ENCODE results near the gene TREM2. TPM values are rescaled to one million over a fixed set of nuclear protein-coding genes. Genes with fewer than 3 reads are reported as not detected.
"Not testable (repeated sequence)": the region's sequence is repeated elsewhere in the genome, so short reads cannot be mapped to it uniquely, and the experiment has no call there.

Gene TREM2
- total and polyA plus RNA-seq, 5 donors from 2014 or later, result not detected

GRCh38 chr6:41190791-41191190, 27.9 kb upstream of the TREM2 start:
- Mint-ChIP-seq H3K27ac (no peak overlapping the region), H3K27me3 (peaks cover 8% of the 10 kb centered on the region), H3K9me3 (peaks cover 0 to 8% (median 0%) of the 10 kb centered on the region in 7 donors), H3K4me3 (no peak overlapping the region), H3K36me3 (peaks cover 10% of the 10 kb centered on the region), H3K4me1 (peaks cover 0 to 46% (median 25%) of the 10 kb centered on the region in 4 donors)
- no peaks in the 10 kb centered on the region for H3K36me3 ChIP-seq (ENCODE audit: control insufficient read depth, insufficient read depth, low read length)
- no peak overlapping the region for H3K27ac ChIP-seq (ENCODE audit: insufficient read depth, low read length, poor library complexity, severe bottlenecking)
- DNase-seq (no peak), ATAC-seq (ENCODE audit: low read depth in 2 of 2) (no peak)
- H3K27me3 ChIP-seq (ENCODE audit: control insufficient read depth, insufficient read depth, low read length), result no peaks in the 10 kb centered on the region
- H3K4me1 ChIP-seq (ENCODE audit: control insufficient read depth, insufficient read depth, low read length, poor library complexity, severe bottlenecking), result no peaks in the 10 kb centered on the region
- peaks cover 2 to 12% of the 10 kb centered on the region in 2 experiments for H3K9me3 ChIP-seq (ENCODE audit: control insufficient read depth in 2 of 2, low read length in 2 of 2)
- no peak overlapping the region for H3K4me3 ChIP-seq (ENCODE audit: low read depth, low read length)

GRCh38 chr6:41189967-41190366, 27.1 kb upstream of the TREM2 start:
- H3K36me3 Mint-ChIP-seq, result peaks cover 8% of the 10 kb centered on the region
- DNase-seq (no peak), ATAC-seq (ENCODE audit: low read depth in 2 of 2) (no peak)
- H3K4me1 Mint-ChIP-seq, result peaks cover 0 to 45% (median 21%) of the 10 kb centered on the region in 4 donors
- no peak overlapping the region for H3K27ac Mint-ChIP-seq
- peaks cover 8% of the 10 kb centered on the region for H3K27me3 Mint-ChIP-seq
- Histone ChIP-seq H3K4me3 (ENCODE audit: low read depth, low read length) (no peak overlapping the region), H3K27me3 (ENCODE audit: control insufficient read depth, insufficient read depth, low read length) (no peaks in the 10 kb centered on the region), H3K27ac (ENCODE audit: insufficient read depth, low read length, poor library complexity, severe bottlenecking) (no peak overlapping the region), H3K4me1 (ENCODE audit: control insufficient read depth, insufficient read depth, low read length, poor library complexity, severe bottlenecking) (no peaks in the 10 kb centered on the region), H3K9me3 (ENCODE audit: control insufficient read depth in 2 of 2, low read length in 2 of 2) (peaks cover 2 to 12% of the 10 kb centered on the region in 2 experiments), H3K36me3 (ENCODE audit: control insufficient read depth, insufficient read depth, low read length) (no peaks in the 10 kb centered on the region)
- no peak overlapping the region for H3K4me3 Mint-ChIP-seq
- H3K9me3 Mint-ChIP-seq, result peaks cover 0 to 8% (median 0%) of the 10 kb centered on the region in 7 donors

GRCh38 chr6:41189046-41189445, 26.1 kb upstream of the TREM2 start:
- not testable (repeated sequence) for H3K9me3 Mint-ChIP-seq; H3K36me3 Mint-ChIP-seq; H3K4me3 ChIP-seq (ENCODE audit: low read depth, low read length); H3K27ac ChIP-seq (ENCODE audit: insufficient read depth, low read length, poor library complexity, severe bottlenecking); ATAC-seq (ENCODE audit: low read depth in 2 of 2); H3K4me3 Mint-ChIP-seq; H3K27me3 ChIP-seq (ENCODE audit: control insufficient read depth, insufficient read depth, low read length); H3K27me3 Mint-ChIP-seq; H3K36me3 ChIP-seq (ENCODE audit: control insufficient read depth, insufficient read depth, low read length); H3K4me1 ChIP-seq (ENCODE audit: control insufficient read depth, insufficient read depth, low read length, poor library complexity, severe bottlenecking); H3K27ac Mint-ChIP-seq
- H3K9me3 ChIP-seq (ENCODE audit: control insufficient read depth in 2 of 2, low read length in 2 of 2), result peaks cover 2 to 12% of the 10 kb centered on the region in 2 experiments
- peaks cover 0 to 37% (median 18%) of the 10 kb centered on the region in 4 donors for H3K4me1 Mint-ChIP-seq
- DNase-seq, result peak in 1 of 3 donors; percentile 39

GRCh38 chr6:41187924-41188886, 25.3 kb upstream of the TREM2 start:
- Histone ChIP-seq H3K27me3 (ENCODE audit: control insufficient read depth, insufficient read depth, low read length) (no peaks in the 10 kb centered on the region), H3K4me3 (ENCODE audit: low read depth, low read length) (no peak overlapping the region), H3K4me1 (ENCODE audit: control insufficient read depth, insufficient read depth, low read length, poor library complexity, severe bottlenecking) (no peaks in the 10 kb centered on the region), H3K27ac (ENCODE audit: insufficient read depth, low read length, poor library complexity, severe bottlenecking) (no peak overlapping the region), H3K36me3 (ENCODE audit: control insufficient read depth, insufficient read depth, low read length) (no peaks in the 10 kb centered on the region), H3K9me3 (ENCODE audit: control insufficient read depth in 2 of 2, low read length in 2 of 2) (peaks cover 2 to 12% of the 10 kb centered on the region in 2 experiments)
- peak overlapping the region in 2 of 3 donors; percentile 36 to 76 for H3K27ac Mint-ChIP-seq
- peaks cover 8% of the 10 kb centered on the region for H3K27me3 Mint-ChIP-seq
- H3K9me3 Mint-ChIP-seq, result peaks cover 0 to 8% (median 0%) of the 10 kb centered on the region in 7 donors
- ATAC-seq (ENCODE audit: low read depth in 2 of 2), result no peak
- H3K4me3 Mint-ChIP-seq, result no peak overlapping the region
- H3K36me3 Mint-ChIP-seq, result no peaks in the 10 kb centered on the region
- peaks cover 0 to 33% (median 14%) of the 10 kb centered on the region in 4 donors for H3K4me1 Mint-ChIP-seq
- no peak for DNase-seq

- Histone ChIP-seq H3K4me1 (ENCODE audit: control insufficient read depth, insufficient read depth, low read length, poor library complexity, severe bottlenecking) (peaks cover 6% of the 10 kb centered on the region), H3K4me3 (ENCODE audit: low read depth, low read length) (no peak overlapping the region), H3K36me3 (ENCODE audit: control insufficient read depth, insufficient read depth, low read length) (no peaks in the 10 kb centered on the region), H3K27ac (ENCODE audit: insufficient read depth, low read length, poor library complexity, severe bottlenecking) (no peak overlapping the region), H3K27me3 (ENCODE audit: control insufficient read depth, insufficient read depth, low read length) (no peaks in the 10 kb centered on the region), H3K9me3 (ENCODE audit: control insufficient read depth in 2 of 2, low read length in 2 of 2) (peaks cover 2 to 12% of the 10 kb centered on the region in 2 experiments)
- no peaks in the 10 kb centered on the region for H3K36me3 Mint-ChIP-seq
- peak overlapping the region in 2 of 3 donors; percentile 36 to 86 for H3K27ac Mint-ChIP-seq
- ATAC-seq (ENCODE audit: low read depth in 2 of 2) (no peak), DNase-seq (no peak)
- H3K4me3 Mint-ChIP-seq, result no peak overlapping the region
- peaks cover 8% of the 10 kb centered on the region for H3K27me3 Mint-ChIP-seq
- H3K9me3 Mint-ChIP-seq, result peaks cover 0 to 8% (median 0%) of the 10 kb centered on the region in 7 donors
- H3K4me1 Mint-ChIP-seq, result peaks cover 5 to 31% (median 18%) of the 10 kb centered on the region in 4 donors
Observed at GRCh38 chr6:41186031-41186562, 23.2 kb upstream of the TREM2 start.

- Histone ChIP-seq H3K27ac (ENCODE audit: insufficient read depth, low read length, poor library complexity, severe bottlenecking) (no peak overlapping the region), H3K27me3 (ENCODE audit: control insufficient read depth, insufficient read depth, low read length) (no peaks in the 10 kb centered on the region), H3K4me1 (ENCODE audit: control insufficient read depth, insufficient read depth, low read length, poor library complexity, severe bottlenecking) (peaks cover 6% of the 10 kb centered on the region), H3K36me3 (ENCODE audit: control insufficient read depth, insufficient read depth, low read length) (no peaks in the 10 kb centered on the region), H3K4me3 (ENCODE audit: low read depth, low read length) (no peak overlapping the region), H3K9me3 (ENCODE audit: control insufficient read depth in 2 of 2, low read length in 2 of 2) (peaks cover 1 to 4% of the 10 kb centered on the region in 2 experiments)
- H3K27me3 Mint-ChIP-seq, result peaks cover 8% of the 10 kb centered on the region
- H3K9me3 Mint-ChIP-seq, result peaks cover 0 to 5% (median 0%) of the 10 kb centered on the region in 7 donors
- H3K27ac Mint-ChIP-seq, result peak overlapping the region in 1 of 3 donors; percentile 75
- ATAC-seq (ENCODE audit: low read depth in 2 of 2) (no peak), DNase-seq (no peak)
- peaks cover 5 to 32% (median 18%) of the 10 kb centered on the region in 4 donors for H3K4me1 Mint-ChIP-seq
- no peaks in the 10 kb centered on the region for H3K36me3 Mint-ChIP-seq
- H3K4me3 Mint-ChIP-seq, result no peak overlapping the region
Observed at GRCh38 chr6:41184761-41185160, 21.8 kb upstream of the TREM2 start.

GRCh38 chr6:41182069-41183034, 19.4 kb upstream of the TREM2 start:
- no peaks in the 10 kb centered on the region for H3K36me3 Mint-ChIP-seq
- H3K9me3 Mint-ChIP-seq, result no peaks in the 10 kb centered on the region
- Histone ChIP-seq H3K27me3 (ENCODE audit: control insufficient read depth, insufficient read depth, low read length) (no peaks in the 10 kb centered on the region), H3K4me3 (ENCODE audit: low read depth, low read length) (no peak overlapping the region), H3K27ac (ENCODE audit: insufficient read depth, low read length, poor library complexity, severe bottlenecking) (no peak overlapping the region), H3K36me3 (ENCODE audit: control insufficient read depth, insufficient read depth, low read length) (no peaks in the 10 kb centered on the region), H3K9me3 (ENCODE audit: control insufficient read depth in 2 of 2, low read length in 2 of 2) (no peaks in the 10 kb centered on the region), H3K4me1 (ENCODE audit: control insufficient read depth, insufficient read depth, low read length, poor library complexity, severe bottlenecking) (peaks cover 6% of the 10 kb centered on the region)
- ATAC-seq (ENCODE audit: low read depth in 2 of 2) (peak; percentile 85 to 88), DNase-seq (peak; percentile 27 to 83 (median 57))
- H3K27me3 Mint-ChIP-seq, result peaks cover 14% of the 10 kb centered on the region
- no peak overlapping the region for H3K4me3 Mint-ChIP-seq
- peak overlapping the region in 1 of 3 donors; percentile 24 for H3K27ac Mint-ChIP-seq
- H3K4me1 Mint-ChIP-seq, result peaks cover 5 to 23% (median 12%) of the 10 kb centered on the region in 4 donors
